Activated T-cell treated with anti-CD3 and anti-CD28 coated beads, Interleukin-2, amount 50 U/mL, for 4 hours (primary cell): Measurements from ENCODE around the gene FOXP4. TPM values are rescaled to one million over a fixed set of nuclear protein-coding genes. Genes with fewer than 3 reads are reported as not detected.

Source experiments
- ATAC-seq, 2 donors: fragments of 200-7000 bp; cut with Tn5 transposase; one replicate each; pipeline ENCODE4 v1.10.0; 2021
- DNase-seq: peaks from one replicate; pipeline ENCODE4 v3.0.0-alpha.2; 2020
- H3K27me3 Mint-ChIP-seq: one replicate; pipeline ENCODE4 v1.8.0; 2021; ENCODE audit warnings: low read depth, mixed read lengths
- H3K36me3 Mint-ChIP-seq: one replicate; pipeline ENCODE4 v1.8.0; 2022; ENCODE audit warnings: mixed read lengths; ENCODE audit not compliant: insufficient read depth
- H3K4me1 Mint-ChIP-seq: one replicate; pipeline ENCODE4 v1.8.0; 2021; ENCODE audit warnings: low read depth, mixed read lengths
- H3K4me3 Mint-ChIP-seq: one replicate; pipeline ENCODE4 v1.8.0; 2021; ENCODE audit warnings: mild to moderate bottlenecking, moderate library complexity, mixed read lengths
- H3K9me3 Mint-ChIP-seq: one replicate; pipeline ENCODE4 v1.8.0; 2021; ENCODE audit warnings: mixed read lengths
- total RNA-seq, 3 donors: library from RNA; stranded (reverse); gene quantifications; one replicate each; pipeline ENCODE4 v1.2.1, GENCODE V29; 2021

Gene FOXP4
- total RNA-seq, 3 donors from 2014 or later, result 23.0 to 38.6 (median 28.2) TPM

- Mint-ChIP-seq H3K4me1 (peaks cover 22% of the 10 kb centered on the region), H3K4me3 (peak overlapping the region; percentile 95), H3K36me3 (peaks cover 7% of the 10 kb centered on the region), H3K9me3 (no peaks in the 10 kb centered on the region), H3K27me3 (peaks cover 2% of the 10 kb centered on the region)
- DNase-seq (peak; percentile 48), ATAC-seq (no peak)
Measured at GRCh38 chr6:41548098-41548840, 2.1 kb downstream of the FOXP4 start.

- Mint-ChIP-seq H3K4me3 (peak overlapping the region; percentile 95), H3K27me3 (peaks cover 2% of the 10 kb centered on the region), H3K4me1 (peaks cover 22% of the 10 kb centered on the region), H3K9me3 (no peaks in the 10 kb centered on the region), H3K36me3 (peaks cover 9% of the 10 kb centered on the region)
- no peak for ATAC-seq
- DNase-seq, result no peak
Measured at GRCh38 chr6:41548841-41549642, 2.9 kb downstream of the FOXP4 start.

GRCh38 chr6:41549673-41550072, 3.5 kb downstream of the FOXP4 start:
- Mint-ChIP-seq H3K4me3 (no peak overlapping the region), H3K4me1 (peaks cover 21% of the 10 kb centered on the region), H3K36me3 (peaks cover 9% of the 10 kb centered on the region), H3K27me3 (peaks cover 2% of the 10 kb centered on the region), H3K9me3 (no peaks in the 10 kb centered on the region)
- DNase-seq, result no peak
- ATAC-seq, result no peak

DNA sequence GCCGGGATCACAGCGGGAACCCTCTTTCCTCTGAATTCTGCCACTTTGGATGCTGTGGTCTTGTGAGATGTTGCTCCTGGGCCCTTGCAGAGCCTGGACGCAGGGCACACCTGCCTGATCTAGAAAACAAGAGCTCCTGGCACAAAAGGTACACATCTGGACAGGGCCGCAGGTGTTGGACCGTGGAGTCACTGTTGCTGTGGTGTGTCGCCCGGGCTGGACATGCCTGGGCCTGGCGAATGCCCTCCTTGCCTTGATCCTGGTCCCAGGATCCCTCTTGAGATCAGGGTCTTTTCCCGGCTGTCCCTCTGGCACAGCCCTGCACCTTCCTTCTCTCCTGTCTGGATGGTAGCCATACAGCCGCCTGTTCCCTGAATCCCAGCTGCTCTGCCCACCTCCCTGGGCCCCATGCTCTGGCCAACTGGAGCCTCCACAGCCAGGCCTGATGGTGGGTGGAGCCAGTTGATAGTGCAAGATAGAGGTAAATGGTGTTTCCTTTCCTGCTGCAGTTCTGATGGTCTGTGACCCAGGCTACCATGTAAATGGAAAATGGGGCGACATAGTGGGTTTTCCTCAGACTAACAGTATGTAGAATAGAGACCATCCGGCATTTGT, 5.0 kb downstream of the FOXP4 start:
- H3K27me3 Mint-ChIP-seq, result peaks cover 2% of the 10 kb centered on the region
- H3K9me3 Mint-ChIP-seq, result no peaks in the 10 kb centered on the region
- no peak overlapping the region for H3K4me3 Mint-ChIP-seq
- peaks cover 12% of the 10 kb centered on the region for H3K4me1 Mint-ChIP-seq
- peaks cover 11% of the 10 kb centered on the region for H3K36me3 Mint-ChIP-seq
- DNase-seq (no peak), ATAC-seq (no peak)

DNA sequence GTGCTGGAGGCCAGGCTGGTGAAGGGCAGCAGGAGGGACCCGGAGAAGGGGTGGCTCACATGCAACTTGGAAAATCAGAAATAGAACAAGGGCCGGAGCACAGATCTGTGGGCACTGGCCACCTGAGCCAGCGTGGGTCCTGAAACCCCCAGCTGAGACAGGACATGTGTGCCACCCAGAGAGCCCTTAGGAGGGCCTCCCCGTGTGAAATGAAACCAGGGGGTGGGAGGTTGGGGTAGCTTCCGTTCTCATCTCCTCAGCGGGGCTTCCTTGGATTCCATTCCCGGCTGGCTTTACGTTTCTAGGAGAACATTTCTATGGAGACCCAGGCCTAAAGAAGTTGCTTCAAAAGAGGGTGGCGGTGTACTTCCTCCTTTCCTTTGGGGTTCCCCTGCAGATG, 5.7 kb downstream of the FOXP4 start:
- Mint-ChIP-seq H3K27me3 (peaks cover 2% of the 10 kb centered on the region), H3K9me3 (no peaks in the 10 kb centered on the region), H3K36me3 (peaks cover 11% of the 10 kb centered on the region), H3K4me1 (peaks cover 12% of the 10 kb centered on the region), H3K4me3 (no peak overlapping the region)
- ATAC-seq, result no peak
- no peak for DNase-seq

- ATAC-seq (no peak), DNase-seq (no peak)
- Mint-ChIP-seq H3K4me3 (no peak overlapping the region), H3K36me3 (peaks cover 11% of the 10 kb centered on the region), H3K4me1 (peaks cover 12% of the 10 kb centered on the region), H3K9me3 (no peaks in the 10 kb centered on the region), H3K27me3 (peaks cover 2% of the 10 kb centered on the region)
Measured at GRCh38 chr6:41552723-41553122, 6.5 kb downstream of the FOXP4 start.

GRCh38 chr6:41553405-41553999, 7.3 kb downstream of the FOXP4 start:
- H3K36me3 Mint-ChIP-seq, result peaks cover 11% of the 10 kb centered on the region
- H3K9me3 Mint-ChIP-seq, result no peaks in the 10 kb centered on the region
- peaks cover 10% of the 10 kb centered on the region for H3K4me1 Mint-ChIP-seq
- no peaks in the 10 kb centered on the region for H3K27me3 Mint-ChIP-seq
- H3K4me3 Mint-ChIP-seq, result no peak overlapping the region
- ATAC-seq, result no peak
- DNase-seq, result no peak

- Mint-ChIP-seq H3K4me3 (no peak overlapping the region), H3K9me3 (no peaks in the 10 kb centered on the region), H3K4me1 (peaks cover 12% of the 10 kb centered on the region), H3K36me3 (peaks cover 9% of the 10 kb centered on the region), H3K27me3 (no peaks in the 10 kb centered on the region)
- DNase-seq, result no peak
- ATAC-seq, result no peak
Measured at GRCh38 chr6:41555326-41556300, 9.4 kb downstream of the FOXP4 start.

DNA sequence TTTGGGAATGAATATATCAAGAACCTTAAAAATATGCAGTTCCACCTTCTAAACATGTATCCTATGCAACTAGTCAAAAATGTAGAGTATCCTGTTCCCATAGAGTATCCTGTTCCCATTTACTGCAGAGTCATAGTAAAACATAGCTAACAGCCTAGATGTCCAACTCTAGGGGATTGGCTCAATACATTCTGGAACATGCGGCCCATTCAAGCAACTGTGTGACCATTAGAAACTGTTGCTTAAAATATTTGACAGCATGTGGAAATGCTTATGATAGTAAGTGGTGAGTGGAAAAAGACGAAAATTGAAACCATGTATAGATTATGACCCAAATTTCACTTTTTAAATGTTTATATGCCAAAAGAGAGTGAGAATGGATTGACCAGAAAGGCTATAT, 11.2 kb downstream of the FOXP4 start:
- Mint-ChIP-seq H3K4me3 (no peak overlapping the region), H3K27me3 (no peaks in the 10 kb centered on the region)
- ATAC-seq, result no peak

GRCh38 chr6:41558033-41558807, 12.0 kb downstream of the FOXP4 start:
- ATAC-seq, result no peak
- Mint-ChIP-seq H3K4me1 (peaks cover 19% of the 10 kb centered on the region), H3K9me3 (no peaks in the 10 kb centered on the region), H3K4me3 (no peak overlapping the region), H3K27me3 (no peaks in the 10 kb centered on the region), H3K36me3 (peaks cover 4% of the 10 kb centered on the region)
- DNase-seq, result no peak

More for the DNA sequence above, 11.2 kb downstream of the FOXP4 start:
- DNase-seq, result no peak
- Mint-ChIP-seq H3K4me1 (peaks cover 19% of the 10 kb centered on the region), H3K36me3 (peaks cover 4% of the 10 kb centered on the region), H3K9me3 (no peaks in the 10 kb centered on the region)

DNA sequence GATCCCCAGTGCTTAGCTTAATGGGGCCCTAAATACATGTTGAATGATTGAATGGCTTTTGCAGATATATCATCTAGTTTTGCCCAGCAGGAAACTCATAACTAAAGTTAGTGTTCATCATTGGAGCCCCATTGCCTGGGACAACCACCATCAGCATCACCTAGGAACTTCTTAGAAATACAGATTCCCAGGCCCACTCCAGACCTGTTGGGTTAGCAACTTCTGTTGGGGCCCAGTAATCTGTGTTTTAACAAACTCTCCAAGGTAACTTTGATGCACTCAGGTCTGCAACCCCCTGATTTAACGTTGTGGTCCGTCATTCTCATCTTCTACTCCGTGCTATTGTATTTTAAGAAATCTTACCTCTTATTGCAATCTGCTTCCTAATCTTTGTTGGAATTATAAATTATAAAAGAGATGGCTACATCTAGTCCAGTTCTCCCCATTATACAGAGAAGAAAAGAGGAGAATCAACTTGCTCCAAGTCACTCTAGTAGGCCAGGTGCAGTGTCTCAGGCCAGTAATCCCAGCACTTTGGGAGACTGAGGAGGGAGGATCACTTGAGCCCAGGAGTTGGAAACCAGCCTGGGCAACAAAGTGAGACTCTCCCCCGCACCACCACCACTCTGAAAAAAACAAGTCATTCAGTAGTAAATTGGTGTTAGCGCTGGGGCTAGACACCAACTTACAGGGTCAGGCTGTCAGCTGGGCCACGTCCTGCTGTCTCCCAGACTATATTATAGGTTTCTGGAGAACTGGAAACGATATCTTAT, 13.7 kb downstream of the FOXP4 start:
- no peak for DNase-seq
- Mint-ChIP-seq H3K4me3 (peak overlapping the region; percentile 84), H3K36me3 (peaks cover 2% of the 10 kb centered on the region), H3K27me3 (no peaks in the 10 kb centered on the region), H3K4me1 (peaks cover 19% of the 10 kb centered on the region), H3K9me3 (no peaks in the 10 kb centered on the region)
- ATAC-seq, result no peak

- peak; percentile 95 to 96 for ATAC-seq
- Mint-ChIP-seq H3K4me1 (peaks cover 19% of the 10 kb centered on the region), H3K9me3 (no peaks in the 10 kb centered on the region), H3K27me3 (no peaks in the 10 kb centered on the region), H3K4me3 (peak overlapping the region; percentile 84), H3K36me3 (peaks cover 4% of the 10 kb centered on the region)
- peak; percentile 73 for DNase-seq
Measured at GRCh38 chr6:41560431-41561192, 14.4 kb downstream of the FOXP4 start.
